NCI-H2107 treated with DMSO at 0.1 percent for 48 hours (cell line): ENCODE data around the gene HM13.
"Not testable (repeated sequence)": the region's sequence is repeated elsewhere in the genome, so short reads cannot be mapped to it uniquely, and the experiment has no call there.

Experiments
- DNase-seq: peaks from one replicate; lab custom pipeline; 2025; ENCODE audit not compliant: unreplicated experiment; lab: John Stamatoyannopoulos, UW

Gene HM13

DNA sequence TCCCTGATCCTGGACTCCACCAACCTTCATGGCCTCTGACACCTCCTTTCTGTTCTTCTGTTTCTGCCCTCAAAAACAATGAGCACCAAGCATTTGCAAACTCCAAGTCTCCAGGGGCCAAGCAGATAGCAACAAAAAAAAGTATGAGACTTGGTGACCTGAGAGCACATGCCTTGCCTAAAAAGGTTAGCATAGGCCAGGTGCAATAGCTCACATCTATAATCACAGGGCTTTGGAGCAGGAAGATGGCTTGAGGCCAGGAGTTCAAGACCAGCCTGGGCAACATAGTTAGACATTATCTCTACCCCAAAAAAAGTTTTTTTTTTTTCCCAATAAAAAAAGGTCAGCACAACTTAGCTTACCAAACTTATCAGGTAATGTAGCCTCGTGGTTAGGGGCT is 13.7 kb upstream of the HM13 start:
- DNase-seq: no peak

DNA sequence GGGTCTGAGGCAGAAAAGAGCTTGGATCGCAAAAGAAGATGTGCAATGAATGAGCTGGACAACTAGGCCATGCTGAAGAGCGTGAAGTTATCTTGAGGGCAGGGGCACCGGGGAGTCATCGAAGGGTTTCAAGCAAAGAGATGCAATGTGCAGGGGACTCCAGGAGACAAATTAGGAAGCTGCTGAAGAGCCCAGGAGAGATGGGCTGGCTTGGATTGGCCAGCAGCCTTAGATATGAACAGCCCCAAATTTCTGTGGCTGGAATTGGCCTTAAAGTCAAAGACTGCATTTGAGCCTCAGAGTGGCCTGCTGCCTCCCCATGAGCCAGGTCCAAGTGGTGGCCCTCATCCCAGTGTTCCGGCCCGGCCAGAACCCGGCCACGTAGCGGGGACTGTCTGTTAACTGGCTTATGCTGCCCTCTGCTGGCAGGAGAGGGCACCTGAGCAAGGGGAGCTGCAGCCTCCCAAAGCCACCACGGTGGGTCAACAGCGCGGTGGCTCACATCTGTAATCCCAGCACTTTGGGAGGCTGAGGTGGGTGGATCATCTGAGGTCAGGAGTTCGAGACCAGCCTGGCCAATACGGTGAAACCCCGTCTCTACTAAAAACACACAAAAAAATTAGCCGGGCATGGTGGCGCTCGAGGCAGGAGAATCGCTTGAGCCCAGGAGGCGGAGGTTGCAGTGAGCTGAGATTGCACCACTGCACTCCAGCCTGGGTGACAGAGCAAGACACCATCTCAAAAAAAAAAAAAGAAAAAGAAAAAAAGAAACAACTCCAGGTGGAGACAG is 11.2 kb upstream of the HM13 start:
- not testable (repeated sequence) for DNase-seq

DNA sequence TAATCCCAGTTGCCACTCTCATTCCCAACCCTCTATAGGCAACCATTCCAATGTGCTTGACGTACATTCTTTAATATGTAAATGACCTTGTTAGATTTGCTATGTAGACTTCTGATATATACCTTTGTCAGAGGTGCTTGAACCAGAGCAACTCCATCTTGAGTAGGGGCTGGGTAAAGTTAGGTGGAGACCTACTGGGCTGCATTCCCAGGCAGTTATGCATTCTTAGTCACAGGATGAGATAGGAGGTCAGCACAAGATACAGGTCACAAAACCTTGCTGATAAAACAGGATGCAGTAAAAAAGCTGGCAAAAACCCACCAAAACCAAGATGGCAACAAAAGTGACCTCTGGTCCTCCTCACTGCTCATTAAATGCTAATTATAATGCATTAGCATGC is 8.3 kb upstream of the HM13 start:
- DNase-seq: no peak

DNA sequence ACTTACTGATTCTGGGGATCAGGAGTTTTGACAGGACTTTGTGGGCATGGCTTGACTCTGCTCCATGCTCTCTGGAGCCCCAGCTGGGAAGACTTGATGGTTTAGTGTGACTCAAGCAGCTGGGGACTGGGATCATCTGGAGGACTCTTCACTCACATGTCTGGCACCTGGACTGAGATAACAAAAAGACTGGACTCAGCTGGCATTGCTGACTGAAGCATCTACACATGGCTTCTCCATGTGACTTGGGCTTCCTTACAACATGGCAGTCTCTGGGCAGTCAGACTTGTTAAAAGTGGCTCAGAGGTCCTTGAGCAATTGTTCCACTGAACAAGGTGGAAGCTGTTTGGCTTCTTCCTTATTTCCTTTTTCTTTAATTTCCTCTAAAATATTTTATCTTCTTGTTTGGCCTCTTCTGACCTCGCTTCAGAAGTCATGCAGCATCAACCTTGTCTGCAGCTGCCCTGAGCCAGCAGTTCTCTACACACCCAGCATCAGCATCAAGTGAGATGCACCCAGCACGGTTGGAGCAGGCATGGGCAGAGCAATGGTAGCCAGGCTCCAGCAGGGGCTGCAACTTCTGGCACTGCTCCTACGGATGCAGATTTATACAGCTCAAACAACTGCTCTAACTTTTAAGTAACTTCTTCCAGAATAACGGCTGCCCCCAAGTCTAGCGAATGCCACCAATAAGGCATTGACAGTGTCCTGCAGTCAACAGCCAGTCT is 5.6 kb upstream of the HM13 start:
- DNase-seq: no peak

DNA sequence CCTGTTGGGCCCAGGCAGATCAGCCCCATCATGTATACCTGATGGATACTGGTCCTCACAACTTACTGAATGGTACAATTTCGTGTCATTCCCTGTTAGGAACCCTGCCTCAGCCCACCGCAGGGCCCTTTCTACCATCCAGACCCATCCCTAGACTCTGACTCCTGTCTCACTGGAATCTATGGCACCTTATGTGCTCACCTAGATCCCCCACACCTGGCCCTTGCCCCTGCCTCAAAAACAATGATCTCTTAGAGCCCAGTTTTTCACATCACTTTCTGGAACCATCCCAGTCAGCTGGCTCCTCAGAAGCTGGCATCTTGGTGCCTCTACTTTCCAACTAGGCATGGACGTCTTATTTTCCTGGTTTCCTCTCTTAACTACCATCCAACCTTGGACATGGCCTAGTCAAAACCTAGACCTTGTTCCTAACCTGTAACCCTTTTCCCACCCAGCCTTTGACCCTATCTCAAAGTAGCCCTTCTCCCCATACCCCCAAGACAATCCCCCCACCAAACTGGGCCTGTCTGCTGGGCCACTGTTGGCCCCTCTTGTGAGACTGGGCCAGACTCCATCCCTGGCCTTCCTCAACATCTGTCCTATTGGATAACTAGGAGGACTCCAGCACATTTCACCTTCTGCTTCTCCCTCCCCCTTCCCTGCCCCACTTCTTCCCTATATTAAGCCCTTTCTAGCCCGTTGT is 981 bp downstream of the HM13 start:
- no peak for DNase-seq

DNA sequence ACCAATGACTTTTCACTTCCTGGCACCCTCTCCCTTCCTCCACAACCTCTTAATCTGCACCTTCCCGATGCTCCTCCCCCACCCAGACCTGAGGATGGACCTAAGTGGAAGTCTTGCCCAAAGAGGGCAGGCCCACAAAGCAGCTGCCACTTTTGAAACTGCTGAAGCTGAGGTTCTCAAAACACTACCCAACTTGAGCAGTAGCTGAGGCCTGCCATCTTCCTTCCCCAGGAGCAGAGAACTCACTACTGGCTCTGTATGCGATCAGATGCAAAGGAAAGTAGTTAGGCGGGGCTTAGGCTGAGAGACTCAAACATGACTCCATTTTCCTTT is 1.5 kb downstream of the HM13 start:
- DNase-seq: no peak

DNA sequence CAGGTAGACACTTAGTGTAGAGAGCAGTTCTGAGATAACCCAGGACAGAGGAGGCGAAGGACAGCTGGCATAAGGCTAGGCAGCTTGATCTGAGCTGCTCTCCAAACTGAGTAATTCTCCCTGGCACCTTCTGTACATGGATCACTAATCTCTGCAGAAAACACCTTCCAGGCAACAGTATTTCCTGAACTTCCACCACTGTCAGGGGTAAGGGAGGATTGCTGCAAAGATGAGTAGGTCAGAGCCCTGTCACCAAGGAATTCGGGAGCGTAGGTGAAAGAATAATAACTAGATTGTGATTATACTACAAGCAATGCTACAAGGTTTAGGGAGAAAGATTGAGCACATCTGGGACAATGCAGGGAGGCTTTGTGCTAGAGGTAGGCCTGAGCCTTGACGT is 1.9 kb downstream of the HM13 start:
- no peak for DNase-seq

DNA sequence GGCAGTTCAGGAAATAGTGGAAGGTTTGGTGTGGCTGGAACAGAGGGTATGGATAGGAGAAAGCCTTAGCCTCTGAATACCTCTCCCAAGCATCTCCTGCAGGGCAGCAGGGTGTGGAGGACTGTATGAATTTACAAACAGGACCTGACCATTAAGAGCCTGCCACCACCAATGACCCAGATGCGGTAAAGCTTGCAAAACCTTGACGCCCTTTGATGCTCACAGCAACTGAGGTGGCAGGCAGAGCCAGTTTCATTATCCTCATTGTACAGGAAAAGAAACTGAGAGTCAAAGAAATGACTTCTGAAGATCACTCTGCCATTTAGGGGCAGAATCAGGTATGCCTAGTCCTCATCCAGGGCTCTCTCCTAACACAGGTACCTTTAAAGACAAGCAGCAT is 2.4 kb downstream of the HM13 start:
- no peak for DNase-seq

DNA sequence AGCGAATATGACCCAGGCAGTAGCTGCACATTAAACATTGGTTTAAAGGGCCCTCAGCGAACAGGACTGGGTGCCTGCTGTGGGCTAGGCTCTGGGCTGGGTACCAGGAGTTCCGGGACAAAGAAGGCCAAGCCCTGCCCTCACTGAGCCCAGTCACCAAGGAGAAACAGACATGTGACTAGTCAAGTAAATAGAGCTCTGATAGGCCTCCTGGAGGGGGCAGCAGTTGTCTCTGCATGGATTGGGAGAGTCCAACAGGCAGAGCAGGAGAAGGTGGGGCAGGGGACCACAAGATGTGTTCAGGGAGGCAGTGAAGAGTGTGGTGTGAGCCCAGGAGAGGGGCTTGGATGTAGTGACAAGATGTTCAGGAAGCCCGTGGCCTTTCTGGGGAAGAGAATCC is 3.1 kb downstream of the HM13 start:
- no peak for DNase-seq

DNA sequence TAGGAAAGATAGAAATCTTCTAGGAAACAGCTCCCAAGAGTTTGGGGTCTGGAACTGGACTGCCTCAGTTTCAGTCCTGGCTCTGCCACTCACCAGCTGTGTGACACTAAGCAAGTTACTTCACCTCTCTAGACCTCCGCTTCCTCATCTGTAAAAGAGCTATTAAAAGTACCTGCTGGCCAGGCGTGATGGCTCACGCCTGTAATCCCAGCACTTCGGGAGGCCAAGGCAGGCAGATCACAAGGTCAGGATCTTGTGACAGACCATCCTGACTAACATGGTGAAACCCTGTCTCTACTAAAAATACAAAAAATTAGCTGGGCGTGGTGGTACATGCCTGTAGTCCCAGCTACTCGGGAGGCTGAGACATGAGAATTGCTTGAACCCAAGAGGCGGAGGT is 7.0 kb downstream of the HM13 start:
- DNase-seq: not testable (repeated sequence)

DNA sequence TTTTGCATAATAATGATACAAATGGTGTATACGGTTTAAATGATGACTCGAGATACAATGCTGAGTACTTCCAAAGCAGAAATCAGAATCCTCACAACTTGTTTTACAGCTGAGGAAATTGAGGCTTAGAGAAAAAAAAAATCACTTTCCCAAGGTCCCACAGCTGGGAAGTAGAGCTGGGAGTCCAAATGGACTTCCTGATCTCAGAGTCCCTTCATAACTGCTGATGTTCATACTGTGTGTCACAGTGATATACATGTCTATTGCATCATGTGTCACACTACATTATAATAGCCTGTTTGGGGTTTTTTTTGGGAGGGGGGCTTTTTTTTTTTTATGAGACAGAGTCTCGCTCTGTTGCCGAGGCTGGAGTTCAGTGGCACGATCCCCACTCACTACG is 8.5 kb downstream of the HM13 start:
- DNase-seq: no peak

DNA sequence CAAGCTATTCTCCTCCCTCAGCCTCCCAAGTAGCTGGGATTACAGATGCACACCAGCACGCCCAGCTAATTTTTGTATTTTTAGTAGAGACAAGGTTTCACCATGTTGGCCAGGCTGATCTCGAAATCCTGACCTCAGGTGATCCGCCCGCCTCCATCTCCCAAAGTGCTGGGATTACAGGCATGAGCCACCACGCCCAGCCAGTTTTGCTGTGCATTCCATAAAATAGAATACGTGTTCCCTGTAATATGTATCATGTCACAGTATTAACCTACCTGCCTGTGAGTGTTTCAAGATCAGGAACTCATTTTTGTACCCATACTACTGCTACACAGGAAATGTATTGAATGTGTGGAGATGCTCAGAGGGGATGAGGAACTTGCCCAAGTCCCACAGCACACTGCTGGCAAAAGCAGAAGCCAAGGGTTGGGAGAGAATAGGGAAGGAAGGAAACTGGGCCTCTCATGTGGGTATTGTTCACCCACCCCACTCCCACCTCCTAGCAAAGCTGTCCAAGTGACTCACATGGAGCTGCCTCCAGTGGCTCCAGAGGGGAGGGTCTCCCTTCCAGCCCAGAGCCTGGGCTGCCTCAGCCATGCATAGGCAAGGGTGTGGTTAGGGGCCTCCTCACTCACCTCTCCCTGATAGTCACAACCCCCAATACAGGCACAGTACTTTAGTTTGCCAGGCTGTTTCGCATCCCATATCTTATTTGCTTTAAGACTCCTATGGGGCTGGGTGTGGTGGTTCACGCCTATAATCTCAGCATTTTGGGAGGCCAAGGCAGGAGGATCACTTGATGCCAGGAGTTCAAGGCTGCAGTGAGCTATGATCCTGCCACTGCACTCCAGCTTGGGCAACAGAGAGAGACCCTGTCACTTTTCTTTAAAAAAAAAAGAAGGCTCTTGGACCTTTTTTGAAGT is 9.4 kb downstream of the HM13 start:
- DNase-seq: no peak

DNA sequence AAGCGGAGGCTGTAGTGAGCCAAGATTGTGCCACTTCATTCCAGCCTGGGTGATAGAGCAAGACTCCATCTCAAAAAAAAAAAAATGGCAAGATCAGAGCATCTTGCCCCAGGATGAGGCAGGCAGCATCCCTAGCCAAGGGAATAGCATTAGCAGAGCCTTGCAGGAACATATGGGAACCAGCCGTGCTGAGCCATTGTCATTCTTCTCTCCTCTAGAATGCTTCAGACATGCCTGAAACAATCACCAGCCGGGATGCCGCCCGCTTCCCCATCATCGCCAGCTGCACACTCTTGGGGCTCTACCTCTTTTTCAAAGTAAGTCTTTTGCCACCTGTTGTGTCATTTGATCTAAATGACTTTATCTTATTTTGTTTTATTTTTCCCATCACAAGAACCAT is 13.0 kb downstream of the HM13 start:
- DNase-seq: no peak

DNA sequence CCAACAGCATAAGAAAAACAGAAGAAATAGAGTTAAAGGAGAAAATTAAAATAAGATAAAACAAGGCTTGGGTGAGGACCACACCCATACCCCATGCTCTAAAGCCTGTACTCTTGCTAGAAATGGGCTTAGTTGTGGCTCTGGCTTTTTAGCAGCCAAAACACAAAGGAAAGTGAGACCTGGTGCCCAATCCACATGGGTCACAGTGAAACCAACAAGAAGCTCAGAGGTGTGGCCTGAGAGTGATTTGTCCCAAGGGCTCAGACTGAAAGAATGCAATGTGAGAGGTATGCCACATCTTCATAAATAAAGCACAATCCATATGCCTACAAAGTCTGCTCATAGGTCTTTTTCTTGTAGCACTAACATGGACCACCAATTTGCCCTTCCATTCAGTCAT is 21.1 kb downstream of the HM13 start:
- DNase-seq: no peak

DNA sequence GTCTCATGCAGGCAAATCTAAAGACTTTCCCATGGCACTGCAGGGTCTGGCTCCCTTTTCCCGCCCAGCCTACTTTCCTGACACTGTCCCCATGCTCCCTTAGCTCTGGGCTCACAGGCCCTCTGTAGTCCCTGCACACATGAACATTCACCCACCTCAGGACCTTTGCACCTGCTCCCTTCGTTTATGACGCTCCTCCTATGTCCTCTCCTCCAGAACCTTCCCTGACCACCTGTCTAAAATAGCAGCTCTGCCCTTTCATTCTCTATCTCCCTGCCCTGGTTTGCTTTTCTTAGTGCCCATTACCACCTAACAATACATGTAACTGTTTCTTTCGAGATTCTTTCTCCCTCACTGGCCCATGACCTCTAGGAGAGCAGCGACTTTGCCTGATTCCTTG is 22.3 kb downstream of the HM13 start:
- no peak for DNase-seq

DNA sequence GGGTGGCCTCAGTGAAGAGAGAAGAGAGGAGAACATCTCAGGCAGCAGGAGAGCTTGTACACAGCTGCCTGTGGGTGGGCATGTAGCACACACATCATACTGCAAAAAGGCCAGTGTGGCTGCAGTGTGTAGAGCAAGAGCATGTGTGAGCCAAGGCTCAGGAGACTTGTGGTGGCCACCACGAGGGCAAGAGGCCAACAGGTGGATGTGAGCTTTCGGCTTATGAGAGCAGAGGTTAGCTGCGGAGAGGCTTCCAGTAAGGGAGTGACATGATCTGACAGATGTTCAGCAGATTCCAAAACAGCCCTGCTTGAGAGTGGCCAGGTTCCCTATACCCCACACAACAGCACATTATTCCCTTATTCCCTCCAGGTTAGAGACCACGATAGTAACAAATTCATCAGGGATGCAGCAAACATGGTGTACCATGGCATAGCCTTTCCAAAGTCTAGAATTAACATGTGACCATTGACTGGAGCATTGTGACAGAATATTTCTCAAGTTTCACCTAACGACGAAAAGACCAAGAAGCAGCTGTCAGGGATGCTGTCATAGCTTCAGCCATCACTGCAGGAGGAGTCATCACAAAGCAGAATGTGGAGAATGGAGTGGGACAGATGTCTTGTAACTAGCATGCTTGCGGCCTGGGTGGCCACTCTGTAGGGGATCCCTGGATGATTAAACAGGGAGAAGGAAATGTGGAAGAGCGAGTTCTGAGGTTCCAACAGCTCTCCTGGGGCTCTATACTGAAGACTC is 23.1 kb downstream of the HM13 start:
- DNase-seq: no peak

DNA sequence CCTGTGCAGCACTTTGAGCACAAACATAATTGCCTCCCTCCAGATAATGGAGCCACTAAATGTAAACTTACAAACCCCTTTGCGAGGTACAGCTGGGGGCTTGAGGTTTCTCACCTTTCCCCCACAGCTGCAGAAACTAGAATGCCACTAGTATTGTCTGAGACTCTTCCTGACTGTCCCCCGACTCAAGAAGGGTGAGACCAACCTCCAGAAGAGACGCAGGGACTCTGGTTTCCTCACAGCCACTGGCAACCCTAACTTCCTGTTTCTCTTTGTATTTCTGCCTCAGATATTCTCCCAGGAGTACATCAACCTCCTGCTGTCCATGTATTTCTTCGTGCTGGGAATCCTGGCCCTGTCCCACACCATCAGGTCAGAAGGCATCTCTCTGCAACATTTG is 23.6 kb downstream of the HM13 start:
- no peak for DNase-seq

DNA sequence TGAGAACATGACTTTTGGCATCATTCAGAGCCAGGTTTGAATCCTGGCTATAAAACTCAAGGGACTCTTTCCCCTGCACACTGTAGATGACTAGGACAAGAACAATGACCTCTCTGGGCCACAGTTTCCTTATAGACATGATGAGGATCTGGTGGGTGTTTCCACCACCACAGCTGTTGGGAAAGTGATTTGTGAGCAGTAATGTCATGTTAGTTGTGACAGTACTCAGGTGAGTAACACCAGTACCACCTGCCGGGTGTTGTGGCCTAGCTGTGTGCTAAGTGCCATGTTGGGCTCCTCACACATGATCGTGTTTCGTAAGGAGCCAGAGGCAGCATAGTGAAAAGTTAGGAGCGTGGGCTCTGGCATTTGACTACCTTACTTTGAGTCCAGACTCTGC is 24.1 kb downstream of the HM13 start:
- no peak for DNase-seq

DNA sequence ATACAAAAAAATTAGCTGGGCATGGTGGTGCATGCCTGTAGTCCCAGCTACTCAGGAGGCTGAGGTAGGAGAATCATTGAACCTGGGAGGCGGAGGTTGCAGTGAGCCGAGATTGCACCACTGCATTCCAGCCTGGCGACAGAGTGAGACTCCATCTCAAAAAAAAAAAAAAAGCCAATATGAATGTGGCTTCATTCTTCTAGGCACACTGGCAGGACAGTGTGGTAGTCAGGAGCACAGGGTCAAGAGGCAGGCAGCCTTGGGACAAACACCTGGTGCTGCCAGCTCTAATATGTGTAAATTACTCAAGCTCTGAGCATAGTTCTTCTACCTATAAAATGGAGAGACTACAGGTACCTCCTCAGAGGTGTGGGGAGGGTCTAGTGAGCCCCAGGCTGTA is 25.4 kb downstream of the HM13 start:
- DNase-seq: not testable (repeated sequence)

DNA sequence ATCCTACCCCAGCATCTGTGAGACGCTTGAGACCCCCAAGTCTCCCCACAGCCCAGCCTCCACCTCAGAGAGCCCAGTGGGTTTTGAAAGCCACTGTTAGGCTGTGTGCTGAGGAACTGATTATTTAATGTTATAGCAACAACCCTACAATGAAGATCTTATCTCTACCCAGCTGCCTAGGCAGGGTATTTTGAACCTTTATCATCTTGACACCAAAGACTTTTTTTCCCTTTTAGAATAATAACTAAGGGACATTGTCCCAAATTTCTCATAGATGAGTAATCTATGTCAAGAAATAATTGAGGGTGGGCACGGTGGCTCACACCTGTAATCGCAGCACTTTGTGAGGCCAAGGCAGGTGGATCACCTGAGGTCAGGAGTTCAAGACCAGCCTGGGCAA is 26.2 kb downstream of the HM13 start:
- DNase-seq: no peak
